Measurements from ENCODE around the gene PCDHB3.
"Not testable (repeated sequence)": the region's sequence is repeated elsewhere in the genome, so short reads cannot be mapped to it uniquely, and the experiment has no call there.

DNA sequence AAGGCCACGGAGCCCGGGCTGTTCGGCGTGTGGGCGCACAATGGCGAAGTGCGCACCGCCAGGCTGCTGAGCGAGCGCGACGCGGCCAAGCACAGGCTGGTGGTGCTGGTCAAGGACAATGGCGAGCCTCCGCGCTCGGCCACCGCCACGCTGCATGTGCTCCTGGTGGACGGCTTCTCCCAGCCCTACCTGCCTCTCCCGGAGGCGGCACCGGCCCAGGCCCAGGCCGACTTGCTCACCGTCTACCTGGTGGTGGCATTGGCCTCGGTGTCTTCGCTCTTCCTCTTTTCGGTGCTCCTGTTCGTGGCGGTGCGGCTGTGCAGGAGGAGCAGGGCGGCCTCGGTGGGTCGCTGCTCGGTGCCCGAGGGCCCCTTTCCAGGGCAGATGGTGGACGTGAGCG, 2.2 kb downstream of the PCDHB3 start:
- not testable (repeated sequence) for TF ChIP-seq YY1 (IDR thresholded peaks at IDR 0.05; ENCODE audit: insufficient read depth, insufficient read length); ZNF274 (IDR thresholded peaks at IDR 0.05; ENCODE audit: low read depth, low read length)

All from NT2/D1 (cell line).